Activated CD8-positive, alpha-beta memory T cell treated with anti-CD3 and anti-CD28 coated beads for 24 hours (primary cell): Measurements from ENCODE around the gene C1QTNF9B.

ENCODE experiments used
- DNase-seq: peaks from one replicate; pipeline ENCODE4 v3.0.0-alpha.2; 2020

The C1QTNF9B gene

DNA sequence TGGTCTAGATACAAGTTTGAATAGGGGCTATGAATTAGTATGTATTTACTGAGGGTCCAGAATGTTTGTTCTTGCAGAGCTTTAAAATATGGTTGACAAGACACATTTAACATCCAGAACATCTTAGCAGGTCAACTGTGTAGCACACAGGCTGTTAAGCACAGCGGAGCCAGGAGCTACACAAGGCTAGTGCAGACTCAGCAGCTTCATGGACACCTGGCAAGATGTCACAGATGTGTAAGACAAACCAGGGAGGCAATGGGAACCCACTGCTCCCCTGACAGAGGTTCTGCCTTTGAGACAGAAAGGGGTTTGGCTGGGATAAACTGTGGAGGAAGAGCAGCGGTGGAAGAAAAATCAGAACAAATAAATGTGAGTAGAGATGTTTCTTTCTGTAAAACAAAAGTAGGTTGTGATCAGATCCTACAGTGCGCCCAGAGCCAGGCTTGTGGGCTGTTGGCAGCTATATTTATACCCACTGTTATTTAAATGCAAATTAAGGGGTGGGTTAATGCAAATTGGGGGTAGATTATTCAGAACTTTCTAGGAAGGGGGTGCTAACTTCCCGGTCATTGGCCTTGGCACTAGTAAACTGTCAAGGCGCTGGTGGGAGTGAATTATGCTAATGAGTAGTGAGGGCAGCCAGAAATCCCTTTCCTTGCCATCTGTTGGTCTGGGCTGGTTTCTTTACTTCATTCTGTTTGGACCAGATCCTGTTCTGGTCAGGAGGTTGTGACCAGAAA is 41.1 kb downstream of the C1QTNF9B start:
- DNase-seq = no peak

DNA sequence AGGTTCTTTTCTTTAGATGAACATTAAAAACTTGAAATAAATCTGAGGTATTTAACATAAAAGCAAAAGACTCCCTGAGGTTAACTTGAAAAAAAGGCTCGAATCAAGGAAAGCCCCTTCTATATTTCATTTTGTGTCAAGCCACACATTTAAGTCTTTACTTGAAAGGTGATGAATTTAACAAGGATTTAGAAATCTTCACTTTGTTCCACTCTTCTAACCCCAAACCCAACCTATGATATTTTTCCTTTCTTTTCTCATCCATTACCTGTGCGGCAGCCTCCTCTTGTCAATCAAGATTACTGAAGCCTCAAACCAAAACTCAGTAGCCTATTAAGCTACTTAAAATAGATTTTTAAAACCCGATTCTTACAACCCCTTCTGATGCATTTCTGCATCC is 41.9 kb downstream of the C1QTNF9B start:
- no peak for DNase-seq

DNA sequence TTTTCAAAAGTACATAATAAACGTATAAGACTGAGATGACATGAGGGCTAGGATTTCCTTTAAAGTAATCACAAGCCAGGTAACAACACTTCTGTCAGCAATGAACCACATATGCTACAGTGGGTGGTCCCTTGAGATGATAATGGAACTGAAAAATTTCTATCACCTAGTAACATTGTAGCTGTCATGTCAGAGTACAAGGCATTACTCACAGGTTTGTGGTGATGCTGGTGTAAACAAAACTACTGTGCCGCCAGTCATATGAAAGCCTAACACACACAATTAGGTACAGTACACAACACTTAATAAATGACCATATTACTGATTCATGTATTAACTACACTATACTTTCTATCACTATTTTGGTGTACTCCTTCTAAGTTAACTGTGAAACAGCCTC is 45.0 kb downstream of the C1QTNF9B start:
- no peak for DNase-seq

DNA sequence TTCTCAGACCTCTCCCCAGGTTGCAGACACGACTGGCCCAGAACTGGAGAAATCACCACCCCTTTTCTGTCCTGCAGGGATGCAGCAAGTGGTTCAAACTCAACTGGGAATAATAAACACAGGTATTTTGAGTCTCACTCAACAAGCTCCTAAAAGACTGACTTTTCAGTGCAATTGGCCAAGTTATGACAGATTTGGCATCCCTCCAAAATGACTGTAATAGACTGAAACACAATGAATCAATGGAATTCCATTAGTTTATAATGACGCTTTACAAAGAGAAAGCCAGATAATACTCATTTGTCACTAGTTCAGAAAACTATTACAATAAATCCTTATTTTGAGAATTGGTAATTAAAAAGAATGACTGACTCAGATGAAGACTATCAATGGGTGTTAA is 46.2 kb downstream of the C1QTNF9B start:
- DNase-seq = no peak

DNA sequence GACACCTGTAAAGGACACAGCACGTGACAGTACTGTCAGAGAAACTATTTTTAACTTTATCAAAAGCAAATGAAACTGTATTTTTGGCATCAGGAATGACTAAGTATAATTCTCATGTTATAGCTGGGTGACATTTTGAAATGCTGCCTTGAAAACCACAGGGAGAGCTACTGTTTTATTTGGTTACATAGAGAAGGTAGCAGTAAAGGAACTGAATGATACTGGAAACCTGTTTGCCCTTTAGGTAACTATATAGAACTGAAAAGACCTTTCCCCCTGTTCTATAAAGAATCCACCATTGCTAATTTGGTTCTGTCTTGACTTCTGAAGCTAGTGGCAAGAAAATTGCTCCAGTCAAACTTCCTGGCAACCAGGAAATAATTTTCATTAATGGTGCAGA is 47.2 kb downstream of the C1QTNF9B start:
- no peak for DNase-seq

DNA sequence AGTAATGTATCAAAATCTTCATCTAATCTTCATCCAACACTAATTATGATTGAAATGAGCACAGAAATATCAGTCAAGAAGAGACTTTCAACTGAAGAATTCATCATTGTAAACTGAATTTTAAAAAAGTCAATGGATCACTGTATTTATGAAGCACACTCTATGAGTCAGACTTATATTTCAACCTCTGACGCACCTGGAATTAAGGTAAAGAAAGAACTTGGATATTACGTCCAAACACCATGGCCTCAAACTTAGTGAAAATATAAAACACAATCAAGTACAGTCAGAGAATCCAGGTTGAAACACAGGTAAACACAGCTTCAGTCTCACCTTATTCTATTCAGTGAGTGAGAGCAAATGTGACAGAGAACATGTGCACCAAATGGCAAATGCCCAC is 47.6 kb downstream of the C1QTNF9B start:
- DNase-seq = no peak

DNA sequence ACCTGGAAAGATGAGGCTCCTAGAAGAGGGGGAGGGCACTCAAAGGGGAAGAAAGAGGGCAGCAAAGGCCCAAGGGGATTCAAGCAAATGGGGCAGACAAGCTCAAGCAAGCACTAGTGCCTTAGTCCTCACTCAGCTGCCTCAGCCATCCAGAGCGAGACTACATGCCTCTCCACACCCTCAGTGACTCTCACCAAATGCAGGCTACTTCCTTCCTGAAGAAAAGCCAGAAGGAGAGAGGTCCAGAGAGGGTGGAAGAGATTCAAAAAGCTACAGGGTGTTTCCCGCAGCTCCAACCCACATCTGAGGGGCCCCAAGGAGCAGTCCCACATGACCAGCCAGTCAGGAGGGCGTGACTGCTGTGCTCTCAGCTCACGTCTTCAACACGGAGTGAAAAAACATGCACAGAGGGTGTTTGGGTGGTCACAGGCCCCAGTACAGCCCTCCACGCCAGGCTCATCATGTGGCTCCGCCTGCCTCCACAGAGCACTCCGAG is 48.6 kb downstream of the C1QTNF9B start:
- DNase-seq = no peak

DNA sequence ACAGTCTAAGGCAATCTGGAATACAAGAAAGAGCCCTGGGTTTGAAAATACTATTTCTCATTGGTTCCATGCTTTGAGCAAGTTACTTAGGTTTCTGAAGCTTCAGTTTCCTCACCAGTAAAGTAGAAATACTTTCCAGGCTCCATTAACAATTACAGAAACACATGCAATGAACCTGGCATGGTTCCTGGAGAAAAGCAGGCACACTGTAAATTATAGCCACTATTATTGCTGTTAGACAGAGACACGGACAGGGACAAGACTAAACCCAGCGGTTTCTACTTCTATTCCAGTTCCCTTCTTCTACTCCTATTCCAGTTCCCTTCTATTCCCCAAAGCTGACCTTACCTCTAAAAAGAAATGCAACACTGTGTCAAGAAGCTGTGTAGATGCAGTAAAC is 49.3 kb downstream of the C1QTNF9B start:
- DNase-seq = no peak

DNA sequence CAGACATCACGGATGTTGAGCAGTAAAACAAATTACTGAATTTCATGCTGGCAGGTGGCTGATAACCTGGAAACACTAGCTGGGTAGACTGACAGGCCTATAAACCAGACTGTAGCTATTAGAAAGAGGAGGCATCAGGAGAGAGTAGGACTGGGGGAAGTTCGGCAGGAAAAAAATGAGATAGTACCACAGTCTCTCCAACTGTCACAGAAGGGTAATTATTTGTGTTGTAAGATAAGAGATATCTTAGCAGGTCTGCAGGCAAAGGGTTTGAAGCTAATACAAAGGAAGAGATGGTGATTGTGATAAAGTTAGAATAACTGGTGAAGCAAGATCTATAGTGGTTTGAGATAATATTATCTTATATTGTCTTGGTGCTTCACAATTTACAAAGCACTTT is 49.8 kb downstream of the C1QTNF9B start:
- no peak for DNase-seq

DNA sequence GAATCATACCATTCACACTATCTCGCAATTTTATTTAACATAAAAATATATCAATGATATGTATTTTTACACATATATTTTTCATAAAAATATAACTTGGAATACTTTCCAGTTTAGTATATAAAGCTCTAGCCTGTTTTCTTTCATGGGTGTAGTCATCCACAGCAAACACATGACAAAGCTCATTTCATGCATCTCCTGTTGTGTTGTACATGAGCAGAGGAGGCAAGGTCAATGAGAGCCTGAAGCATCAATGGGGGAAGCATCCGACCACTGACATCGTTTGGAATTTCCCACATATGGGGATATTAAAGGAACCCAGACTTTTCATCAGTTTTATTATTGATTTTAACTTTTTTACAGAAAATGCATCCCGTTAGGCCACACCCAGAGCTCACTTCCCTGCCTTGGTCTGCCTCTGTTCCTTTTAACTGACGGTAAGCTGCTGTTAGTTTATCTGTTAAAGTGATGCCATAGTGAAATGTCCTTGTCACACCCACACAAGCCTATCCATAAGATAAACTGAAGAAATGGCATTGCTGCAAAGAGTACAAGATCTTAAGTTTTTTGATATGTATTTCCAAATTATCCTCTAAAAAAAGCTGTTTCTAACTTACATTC is 52.1 kb downstream of the C1QTNF9B start:
- DNase-seq = no peak

DNA sequence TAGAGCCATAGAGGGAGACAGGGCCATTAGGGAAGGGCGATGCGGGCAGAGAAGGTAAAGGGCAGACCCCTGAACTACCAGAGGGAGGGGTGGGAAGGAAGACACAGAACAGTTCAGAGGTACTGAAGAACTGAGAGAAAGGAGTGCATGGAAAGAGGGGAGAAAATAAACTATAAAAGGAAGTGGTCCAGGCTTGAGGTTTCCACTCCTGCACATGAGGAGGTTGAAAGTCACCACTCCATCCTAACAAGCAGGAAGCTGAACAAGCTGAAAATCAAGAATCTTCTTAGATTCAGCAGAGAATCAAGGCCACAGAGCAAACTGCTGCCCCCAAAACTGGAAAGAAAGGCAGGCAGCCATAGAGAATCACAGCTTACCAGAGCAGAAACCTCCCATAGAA is 53.2 kb downstream of the C1QTNF9B start:
- DNase-seq = no peak

DNA sequence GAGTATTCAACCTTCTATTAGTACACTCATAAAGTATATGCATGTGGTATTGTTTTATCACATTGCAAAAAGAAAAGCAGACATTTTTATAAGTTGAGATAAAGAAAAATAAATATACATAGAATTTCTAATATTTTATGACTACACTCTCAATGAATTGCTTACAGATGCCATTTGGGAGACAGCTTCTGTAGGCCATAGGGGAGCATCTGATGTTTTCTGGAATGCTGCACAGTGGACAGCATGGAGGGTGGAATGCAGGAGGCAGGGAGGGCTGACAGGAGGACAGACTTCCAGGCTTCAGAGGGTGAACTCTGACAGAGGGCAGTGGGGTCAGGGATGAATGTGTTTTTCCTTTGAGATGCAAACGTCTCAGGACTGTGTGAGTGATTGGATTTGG is 53.9 kb downstream of the C1QTNF9B start:
- DNase-seq = no peak

DNA sequence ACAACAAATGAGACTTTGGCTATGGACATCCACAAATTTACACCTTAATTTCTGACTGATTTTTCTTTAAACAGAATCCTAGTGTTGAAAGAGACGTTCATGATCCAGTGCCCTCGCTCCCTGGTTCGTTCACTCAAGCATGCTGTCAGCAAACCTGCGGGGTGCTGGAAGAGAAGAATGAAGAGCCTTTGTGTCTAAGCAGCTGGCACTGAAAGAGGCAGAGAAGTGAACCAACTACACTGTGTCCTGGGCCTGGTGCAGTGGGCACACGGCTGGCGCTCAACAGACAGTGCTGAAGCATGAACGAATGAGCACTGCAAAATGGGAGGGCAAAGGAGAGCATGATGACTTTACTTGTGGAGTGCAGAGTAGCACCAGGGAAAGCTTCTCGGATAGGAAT is 54.9 kb downstream of the C1QTNF9B start:
- no peak for DNase-seq
